WERI-Rb-1 (cell line): Measurements from ENCODE around the gene B4GALT2.
A peak's percentile ranks its signal among the peaks of the same experiment; 100 is the strongest.

ENCODE experiments used
- DNase-seq: peaks from one replicate; pipeline ENCODE4 v3.0.0-alpha.2; 2020
- H3K27ac ChIP-seq: fragments of 250-450 bp; sonication (Bioruptor Pico); 2 replicates; pipeline ENCODE4 v1.5.1; 2020; ENCODE audit warnings: mild to moderate bottlenecking, moderate library complexity
- H3K27me3 ChIP-seq: fragments of 250-450 bp; sonication (Bioruptor Pico); 2 replicates; pipeline ENCODE4 v1.5.1; 2021; ENCODE audit warnings: mild to moderate bottlenecking, low read depth, moderate library complexity; ENCODE audit not compliant: insufficient read depth, severe bottlenecking
- H3K36me3 ChIP-seq: fragments of 250-450 bp; sonication (Bioruptor Pico); 2 replicates; pipeline ENCODE4 v1.5.1; 2020; ENCODE audit warnings: mild to moderate bottlenecking, moderate library complexity
- H3K4me3 ChIP-seq: 2 replicates; pipeline ENCODE4 v1.5.1; 2011; ENCODE audit warnings: low read depth, mild to moderate bottlenecking, control low read depth, low read length
- H3K9me3 ChIP-seq: fragments of 250-450 bp; sonication (Bioruptor Pico); 2 replicates; pipeline ENCODE4 v1.5.1; 2021; ENCODE audit warnings: mild to moderate bottlenecking, moderate library complexity; ENCODE audit not compliant: severe bottlenecking
- CTCF ChIP-seq: IDR thresholded peaks from 2 replicates; pipeline ENCODE4 v1.5.1; 2011; ENCODE audit warnings: low read depth, mild to moderate bottlenecking, control low read depth, inconsistent platforms, low read length

Gene B4GALT2

DNA sequence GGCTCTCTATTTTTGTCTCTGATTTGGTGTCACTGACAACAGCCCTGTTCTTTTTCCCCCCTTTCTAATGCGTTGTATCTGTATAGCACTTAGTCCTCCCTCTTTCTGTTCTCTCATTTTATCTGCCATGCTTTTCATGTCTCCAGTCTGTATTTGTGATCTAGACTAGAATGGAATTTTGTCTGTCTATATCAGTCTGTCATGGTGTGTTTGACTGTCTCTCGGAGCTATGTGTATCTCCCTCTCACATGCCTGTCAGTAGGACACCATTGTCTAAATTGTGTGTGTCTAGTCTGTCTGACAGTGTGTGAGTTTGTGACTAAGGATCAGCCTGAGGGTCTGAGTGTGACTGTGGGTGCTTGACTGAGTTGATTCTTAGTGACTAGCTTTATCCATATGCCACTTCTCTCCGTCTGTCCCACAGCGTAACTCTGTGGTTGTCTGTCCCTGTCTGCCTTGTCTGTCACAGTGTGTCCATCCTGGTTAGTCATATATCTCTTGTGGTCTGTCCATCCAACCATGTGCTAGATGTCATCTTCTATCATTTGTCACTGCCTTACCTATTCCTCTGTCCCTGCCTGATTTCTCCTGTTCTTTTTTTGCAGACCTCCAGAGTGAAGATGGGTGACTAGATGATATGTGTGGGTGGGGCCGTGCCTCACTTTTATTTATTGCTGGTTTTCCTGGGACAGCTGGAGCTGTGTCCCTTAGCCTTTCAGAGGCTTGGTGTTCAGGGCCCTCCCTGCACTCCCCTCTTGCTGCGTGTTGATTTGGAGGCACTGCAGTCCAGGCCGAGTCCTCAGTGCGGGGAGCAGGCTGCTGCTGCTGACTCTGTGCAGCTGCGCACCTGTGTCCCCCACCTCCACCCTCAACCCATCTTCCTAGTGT, 1.4 kb upstream of the B4GALT2 start:
- H3K4me3 ChIP-seq: no peak overlapping the region
- DNase-seq: no peak
- no peaks in the 10 kb centered on the region for H3K27me3 ChIP-seq
- TF ChIP-seq CTCF: no peak
- H3K9me3 ChIP-seq: no peaks in the 10 kb centered on the region
- H3K27ac ChIP-seq: no peak overlapping the region
- H3K36me3 ChIP-seq: peaks cover 55% of the 10 kb centered on the region

GRCh38 chr1:43978264-43978550, 803 bp upstream of the B4GALT2 start:
- DNase-seq: no peak
- Histone ChIP-seq H3K4me3 (peak overlapping the region; percentile 74), H3K9me3 (no peaks in the 10 kb centered on the region), H3K27me3 (no peaks in the 10 kb centered on the region), H3K27ac (no peak overlapping the region), H3K36me3 (peaks cover 55% of the 10 kb centered on the region)
- no peak for TF ChIP-seq CTCF

DNA sequence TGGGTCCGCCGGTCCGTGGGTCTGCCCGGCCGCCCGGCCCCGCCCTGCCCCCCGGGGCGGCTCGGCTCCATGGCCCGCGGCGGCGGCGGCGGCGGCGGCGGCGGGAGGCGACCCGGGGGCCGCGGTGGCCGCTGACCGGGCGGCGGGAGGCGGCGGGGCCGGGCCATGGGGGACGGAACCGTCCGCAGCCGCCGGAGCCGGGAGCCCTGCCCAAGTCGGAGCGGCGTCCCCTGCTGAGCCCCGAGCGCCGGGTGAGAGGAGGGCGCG, 184 bp downstream of the B4GALT2 start:
- peak overlapping the region; percentile 77 for H3K27ac ChIP-seq
- no peaks in the 10 kb centered on the region for H3K27me3 ChIP-seq
- H3K4me3 ChIP-seq: peak overlapping the region; percentile 43
- no peaks in the 10 kb centered on the region for H3K9me3 ChIP-seq
- peaks cover 57% of the 10 kb centered on the region for H3K36me3 ChIP-seq
- no peak for TF ChIP-seq CTCF
- no peak for DNase-seq

- H3K36me3 ChIP-seq: peaks cover 62% of the 10 kb centered on the region
- H3K4me3 ChIP-seq: peak overlapping the region; percentile 43
- DNase-seq: peak; percentile 59
- H3K9me3 ChIP-seq: no peaks in the 10 kb centered on the region
- H3K27ac ChIP-seq: peak overlapping the region; percentile 77
- no peaks in the 10 kb centered on the region for H3K27me3 ChIP-seq
- no peak for TF ChIP-seq CTCF
Observed at GRCh38 chr1:43979528-43980254, 681 bp downstream of the B4GALT2 start.

- Histone ChIP-seq H3K27me3 (no peaks in the 10 kb centered on the region), H3K27ac (peak overlapping the region; percentile 77), H3K4me3 (peak overlapping the region; percentile 43), H3K36me3 (peaks cover 64% of the 10 kb centered on the region), H3K9me3 (no peaks in the 10 kb centered on the region)
- TF ChIP-seq CTCF: no peak
- no peak for DNase-seq
Observed at GRCh38 chr1:43980255-43981134, 1.5 kb downstream of the B4GALT2 start.
